Effector memory CD4-positive, alpha-beta T cell (primary cell): ENCODE results near the gene RANBP1.

Experiments used
- DNase-seq, 3 donors: peaks; one replicate each; pipeline ENCODE4 v3.0.0-alpha.2; 2020
- H3K27ac ChIP-seq: 2 replicates; pipeline ENCODE4 v1.7.0; 2013; ENCODE audit warnings: mild to moderate bottlenecking, low read length, moderate library complexity; ENCODE audit not compliant: insufficient read depth, poor library complexity, severe bottlenecking
- H3K27me3 ChIP-seq: replicated peaks from 2 replicates; pipeline ENCODE4 v1.7.0; 2013; ENCODE audit warnings: mild to moderate bottlenecking, low read length; ENCODE audit not compliant: insufficient read depth, control insufficient read depth, poor library complexity, severe bottlenecking
- H3K36me3 ChIP-seq: 2 replicates; pipeline ENCODE4 v1.7.0; 2013; ENCODE audit warnings: mild to moderate bottlenecking, low read length, moderate library complexity; ENCODE audit not compliant: control insufficient read depth, insufficient read depth
- H3K4me1 ChIP-seq: 2 replicates; pipeline ENCODE4 v1.7.0; 2013; ENCODE audit warnings: low read length, mild to moderate bottlenecking; ENCODE audit not compliant: control insufficient read depth, insufficient read depth, poor library complexity, severe bottlenecking
- H3K4me3 ChIP-seq: 2 replicates; pipeline ENCODE4 v1.7.0; 2013; ENCODE audit warnings: low read length, low read depth, mild to moderate bottlenecking; ENCODE audit not compliant: insufficient read depth, poor library complexity, severe bottlenecking
- H3K9me3 ChIP-seq: 2 replicates; pipeline ENCODE4 v1.7.0; 2013; ENCODE audit warnings: mild to moderate bottlenecking, low read length, moderate library complexity; ENCODE audit not compliant: control insufficient read depth

Gene RANBP1

DNA sequence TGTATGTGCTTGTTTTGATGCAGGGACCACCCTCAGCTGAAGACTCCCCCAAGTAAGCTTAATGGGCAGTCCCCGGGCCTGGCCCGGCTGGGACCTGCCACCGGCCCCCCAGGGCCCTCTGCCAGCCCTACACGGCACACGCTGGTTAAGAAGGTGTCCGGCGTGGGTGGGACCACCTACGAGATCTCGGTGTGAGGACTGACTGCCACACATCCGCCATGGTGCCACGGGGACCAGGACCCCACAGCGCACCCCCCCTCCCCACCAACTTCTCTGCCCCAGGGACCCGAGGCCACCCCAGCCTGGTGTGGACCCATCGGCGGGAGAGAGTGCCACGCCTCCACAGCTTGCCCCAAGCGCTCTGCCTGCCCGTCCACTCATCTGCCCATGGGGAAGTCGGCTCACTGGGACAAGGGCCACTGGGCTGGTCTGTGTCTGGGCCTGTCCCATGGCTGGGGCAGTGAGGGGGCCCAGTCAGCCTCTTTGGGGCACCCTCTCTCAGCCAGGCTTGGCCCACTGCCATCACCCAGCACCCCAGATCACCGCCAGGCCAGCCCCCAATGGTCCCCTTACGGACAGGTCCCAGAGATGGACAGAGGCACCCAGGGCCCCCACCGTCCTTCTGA is 29.4 kb downstream of the RANBP1 start:
- H3K9me3 ChIP-seq: no peaks in the 10 kb centered on the region
- H3K36me3 ChIP-seq: peaks cover 8% of the 10 kb centered on the region
- no peak for DNase-seq

DNA sequence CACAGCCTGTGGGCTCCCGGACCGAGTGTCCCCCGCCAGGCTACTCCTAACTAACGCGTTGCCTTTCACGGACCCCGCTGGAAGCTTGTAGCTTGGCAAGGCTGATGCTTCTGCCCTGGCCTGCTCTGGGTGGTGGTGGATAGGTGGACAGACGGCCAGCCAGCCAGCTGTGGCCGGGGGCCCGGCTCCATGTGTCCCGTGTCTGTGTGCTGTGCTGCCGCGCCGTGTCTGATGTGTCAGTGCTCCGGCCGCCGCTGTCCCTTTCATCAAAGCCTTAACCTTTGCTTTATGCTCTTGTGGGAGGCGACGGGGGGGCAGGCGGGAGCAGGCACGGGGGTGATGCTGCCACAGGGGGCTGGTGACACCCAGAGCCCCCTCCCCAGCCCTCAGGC is 29.9 kb downstream of the RANBP1 start:
- no peak for DNase-seq
- peaks cover 6% of the 10 kb centered on the region for H3K36me3 ChIP-seq
- no peak overlapping the region for H3K4me3 ChIP-seq
- H3K9me3 ChIP-seq: no peaks in the 10 kb centered on the region
- H3K27ac ChIP-seq: no peak overlapping the region
- H3K27me3 ChIP-seq: no peaks in the 10 kb centered on the region
- H3K4me1 ChIP-seq: no peaks in the 10 kb centered on the region

More for the DNA sequence above, 29.4 kb downstream of the RANBP1 start:
- Histone ChIP-seq H3K27ac (no peak overlapping the region), H3K4me1 (no peaks in the 10 kb centered on the region), H3K4me3 (no peak overlapping the region), H3K27me3 (no peaks in the 10 kb centered on the region)

DNA sequence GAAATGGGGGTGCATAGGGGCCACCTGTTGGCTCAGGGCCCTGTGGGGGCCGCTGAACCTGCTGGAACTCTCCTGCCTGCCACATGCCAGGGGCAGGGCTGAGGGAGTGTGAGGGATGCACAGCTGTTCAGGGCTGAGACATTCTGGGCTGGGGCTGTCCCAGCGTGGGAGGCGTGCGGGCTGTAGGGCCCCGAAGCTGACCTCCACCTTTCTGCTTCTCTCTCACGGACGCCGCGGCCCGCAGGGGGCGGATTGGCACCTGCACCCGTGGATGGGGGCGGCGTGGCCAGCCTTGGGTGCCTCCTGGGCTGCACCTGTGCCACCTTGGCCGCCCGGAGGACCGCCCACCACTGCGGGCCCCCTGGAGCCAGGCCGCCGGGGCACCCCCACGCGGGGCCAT is 30.9 kb downstream of the RANBP1 start:
- no peaks in the 10 kb centered on the region for H3K27me3 ChIP-seq
- DNase-seq: no peak
- H3K4me1 ChIP-seq: no peaks in the 10 kb centered on the region
- no peak overlapping the region for H3K27ac ChIP-seq
- H3K4me3 ChIP-seq: no peak overlapping the region
- H3K36me3 ChIP-seq: peaks cover 1% of the 10 kb centered on the region
- no peaks in the 10 kb centered on the region for H3K9me3 ChIP-seq

DNA sequence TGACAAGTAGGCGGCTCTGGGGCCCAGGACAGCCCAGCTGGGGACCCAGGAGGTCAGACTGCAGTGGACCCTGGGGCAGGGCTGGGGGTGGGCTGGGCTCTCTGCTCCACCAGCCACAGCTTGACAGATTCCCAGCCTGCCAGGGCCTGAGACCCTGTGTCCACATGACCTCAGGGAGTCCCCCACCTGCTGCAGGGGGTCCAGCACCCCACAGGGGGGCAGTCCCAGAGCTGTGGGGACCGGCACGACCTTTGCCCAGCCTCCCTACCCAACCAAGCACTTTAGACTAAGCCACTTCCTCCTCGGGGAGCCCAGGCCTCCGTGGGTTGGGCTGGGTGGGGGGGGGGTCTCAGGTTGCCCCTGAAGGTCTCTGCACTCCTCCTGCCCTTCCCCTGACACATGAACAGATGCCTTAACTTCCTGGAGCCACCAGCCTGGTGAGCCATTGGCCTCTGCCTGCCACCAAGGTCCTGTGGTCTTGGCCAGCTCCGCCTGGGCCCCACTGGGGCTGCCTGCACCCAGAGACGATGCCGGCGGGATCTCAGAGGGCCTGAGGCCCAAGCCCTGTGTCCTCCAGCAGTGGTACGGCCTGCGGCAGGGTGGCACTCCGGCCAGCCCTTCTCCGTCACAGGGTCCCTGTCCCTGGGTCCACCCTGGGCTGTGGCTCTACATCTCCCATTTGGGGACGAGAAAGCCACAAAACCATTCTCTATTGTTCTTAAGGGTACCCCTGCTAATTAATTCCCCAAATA is 31.5 kb downstream of the RANBP1 start:
- Histone ChIP-seq H3K27ac (no peak overlapping the region), H3K9me3 (no peaks in the 10 kb centered on the region), H3K36me3 (no peaks in the 10 kb centered on the region), H3K4me1 (no peaks in the 10 kb centered on the region), H3K4me3 (no peak overlapping the region), H3K27me3 (no peaks in the 10 kb centered on the region)
- no peak for DNase-seq

DNA sequence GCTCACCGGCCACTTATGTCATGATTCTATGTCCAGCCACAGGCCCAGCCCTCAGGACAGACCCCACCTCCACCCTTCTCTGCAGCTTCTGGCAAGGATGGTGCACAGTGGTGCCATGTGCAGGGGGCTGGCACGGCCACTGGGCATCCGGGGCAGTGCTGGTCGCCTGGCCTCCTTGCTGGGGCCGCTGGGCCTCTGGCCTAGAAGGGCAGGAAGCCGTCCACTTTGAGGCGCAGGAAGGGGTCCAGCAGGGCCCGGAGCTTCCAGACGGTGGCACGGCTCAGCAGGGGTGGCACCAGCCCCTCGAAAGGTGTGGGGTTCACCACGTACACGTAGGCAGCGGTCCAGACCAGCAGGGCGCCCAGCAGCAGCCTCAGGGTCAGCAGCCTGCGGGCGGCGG is 32.5 kb downstream of the RANBP1 start:
- H3K36me3 ChIP-seq: no peaks in the 10 kb centered on the region
- no peaks in the 10 kb centered on the region for H3K4me1 ChIP-seq
- no peak for DNase-seq
- no peak overlapping the region for H3K27ac ChIP-seq
- H3K9me3 ChIP-seq: no peaks in the 10 kb centered on the region
- no peak overlapping the region for H3K4me3 ChIP-seq
- no peaks in the 10 kb centered on the region for H3K27me3 ChIP-seq

DNA sequence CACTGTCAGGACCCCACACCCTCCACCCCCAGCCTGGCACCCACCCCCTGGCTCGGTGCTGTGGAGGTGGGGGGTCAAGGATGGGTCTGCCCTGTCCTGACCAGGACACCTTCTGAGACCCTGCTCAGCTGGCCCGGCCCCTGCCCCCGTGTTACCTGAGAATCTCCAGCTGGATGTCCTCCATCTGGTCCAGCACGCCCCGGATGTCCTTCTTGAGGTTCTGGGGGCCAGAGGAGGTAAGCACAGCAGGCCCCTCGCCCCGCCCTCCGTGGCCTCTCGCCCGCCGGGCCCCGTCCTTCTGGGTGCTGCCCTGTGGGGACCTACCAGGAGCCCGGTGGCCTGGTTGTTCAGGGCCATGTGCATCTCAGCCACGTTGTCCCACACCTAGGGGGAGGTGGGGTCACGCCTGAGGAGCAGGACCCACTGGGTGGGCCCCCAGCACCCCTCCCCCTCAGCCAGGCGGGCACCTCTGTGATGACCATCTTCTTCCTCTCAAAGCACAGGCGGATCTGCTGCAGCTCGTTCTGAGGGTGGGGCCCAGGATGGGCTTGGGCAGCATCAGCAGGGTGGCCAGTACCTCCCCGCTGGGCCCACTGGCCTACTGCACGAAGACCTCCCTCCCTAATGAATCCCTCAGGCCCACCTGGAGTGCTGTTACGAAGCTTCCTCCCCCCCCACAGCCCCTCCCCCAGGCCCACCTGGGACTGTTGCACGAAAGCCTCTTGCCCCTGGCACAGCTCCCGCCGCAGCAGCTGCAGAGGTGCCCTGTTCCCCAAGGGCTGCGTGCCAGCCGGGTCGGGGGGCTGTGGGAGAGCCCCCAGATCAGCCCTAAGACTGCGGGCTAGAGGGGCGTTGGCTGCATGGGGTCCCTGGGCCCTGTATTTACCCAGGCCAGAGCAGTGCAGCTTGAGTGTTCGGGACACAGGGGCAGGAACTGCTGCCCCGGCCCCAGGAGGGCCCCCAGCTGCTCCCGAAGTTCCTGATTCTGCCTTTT is 33.6 kb downstream of the RANBP1 start:
- DNase-seq: no peak
- Histone ChIP-seq H3K4me3 (no peak overlapping the region), H3K9me3 (no peaks in the 10 kb centered on the region), H3K27ac (no peak overlapping the region), H3K27me3 (no peaks in the 10 kb centered on the region), H3K4me1 (no peaks in the 10 kb centered on the region), H3K36me3 (no peaks in the 10 kb centered on the region)

DNA sequence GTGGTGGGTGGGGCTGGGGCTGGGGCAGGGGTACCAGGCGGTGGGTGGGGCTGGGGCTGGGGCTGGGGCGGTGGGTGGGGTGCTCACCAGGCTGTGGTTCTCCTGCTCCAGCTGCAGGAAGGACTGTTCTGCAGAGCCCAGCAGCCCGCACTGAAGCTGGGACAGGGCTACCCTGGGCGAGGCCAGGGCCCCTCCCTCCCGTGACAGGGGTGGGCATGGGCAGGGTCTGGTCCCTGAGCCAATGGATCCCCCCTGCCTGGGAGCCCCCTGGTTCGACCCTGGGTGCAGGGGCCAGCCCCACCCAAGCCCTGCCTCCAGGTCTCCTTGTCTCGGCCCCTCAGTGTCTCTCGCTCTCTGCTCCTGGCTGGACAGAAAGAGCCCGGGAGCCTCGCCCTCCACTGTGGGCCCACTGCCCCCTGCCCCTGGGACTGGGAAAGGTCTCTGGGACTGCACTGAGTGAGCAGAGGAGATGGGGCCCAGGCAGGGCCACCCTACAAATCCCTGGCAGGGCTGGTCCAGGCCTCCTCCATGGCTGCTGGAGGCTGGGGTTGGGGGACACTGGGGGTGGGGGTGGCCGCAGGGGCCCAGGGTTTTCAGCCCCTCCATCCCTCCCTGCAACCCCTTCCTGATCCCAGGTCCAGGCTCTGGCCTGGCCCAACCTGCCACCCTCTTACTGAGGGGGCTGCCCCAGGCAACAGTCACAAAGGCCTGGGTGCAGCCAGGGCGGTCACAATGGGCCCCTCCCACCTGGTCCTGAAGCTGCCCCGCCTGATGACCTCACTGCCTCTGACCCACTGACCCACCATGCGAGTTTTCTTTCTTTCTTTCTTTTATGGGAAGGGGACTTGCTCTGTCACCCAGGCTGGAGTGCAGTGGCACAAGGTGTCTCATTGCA is 34.7 kb downstream of the RANBP1 start, which contains the start of gene CCDC188:
CCDC188 (minus strand) TSS at position 675 of the 895 bp plus-strand sequence; CDS start at position 606, 69 bp downstream.
- H3K4me1 ChIP-seq: peaks cover 2% of the 10 kb centered on the region

DNA sequence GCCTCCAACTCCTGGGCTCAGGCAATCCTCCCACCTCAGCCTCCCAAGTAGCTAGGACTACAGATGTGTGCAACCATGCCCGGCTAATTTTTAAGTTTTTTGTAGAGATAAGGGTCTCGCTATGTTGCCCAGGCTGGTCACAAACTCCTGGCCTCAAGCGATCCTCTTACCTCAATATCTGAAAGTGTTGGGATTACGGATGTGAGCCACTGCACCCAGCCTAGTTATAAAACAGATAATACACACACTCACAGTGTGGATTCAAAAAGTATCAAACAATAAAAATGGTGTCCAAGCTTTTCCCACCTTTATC is 35.3 kb downstream of the RANBP1 start:
- no peaks in the 10 kb centered on the region for H3K27me3 ChIP-seq
- peaks cover 4% of the 10 kb centered on the region for H3K4me1 ChIP-seq
- no peaks in the 10 kb centered on the region for H3K36me3 ChIP-seq
- H3K27ac ChIP-seq: no peak overlapping the region
- H3K4me3 ChIP-seq: no peak overlapping the region
- DNase-seq: no peak
- H3K9me3 ChIP-seq: no peaks in the 10 kb centered on the region

More for the DNA sequence above, 34.7 kb downstream of the RANBP1 start, which contains the start of gene CCDC188:
- Histone ChIP-seq H3K4me3 (no peak within 1 kb of the TSS), H3K9me3 (no peaks in the 10 kb centered on the region), H3K27ac (no peak within 1 kb of the TSS), H3K36me3 (no peaks in the 10 kb centered on the region), H3K27me3 (no peaks in the 10 kb centered on the region)
- no peak for DNase-seq

DNA sequence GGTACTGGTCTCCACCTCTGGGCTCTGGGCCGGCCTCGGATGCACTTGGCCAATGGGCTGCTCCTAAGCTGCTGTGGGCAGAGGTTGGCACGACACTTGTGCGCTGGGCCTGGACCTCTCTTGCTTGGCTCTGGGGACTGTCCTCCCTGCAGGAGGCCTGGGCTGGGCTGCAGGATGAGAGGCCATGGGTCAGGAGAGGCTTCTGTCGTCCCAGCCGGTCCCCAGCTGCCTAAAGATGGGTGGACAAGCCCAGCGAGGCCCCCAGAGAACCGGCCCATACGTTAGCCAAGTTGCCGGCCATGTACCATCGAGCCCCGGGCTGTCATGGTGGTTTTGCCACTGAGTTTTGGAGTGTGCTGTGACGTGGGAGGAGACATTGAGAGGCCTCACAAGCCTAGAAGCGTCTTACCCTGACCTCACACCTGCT is 36.6 kb downstream of the RANBP1 start:
- Histone ChIP-seq H3K4me1 (peaks cover 4% of the 10 kb centered on the region), H3K9me3 (no peaks in the 10 kb centered on the region), H3K27ac (no peak overlapping the region), H3K27me3 (no peaks in the 10 kb centered on the region), H3K36me3 (no peaks in the 10 kb centered on the region), H3K4me3 (no peak overlapping the region)
- no peak for DNase-seq
